GM12872 (cell line): ENCODE results near the gene EMC9.

Experiments used
- TF ChIP-seq, protein P1 (sequence below): IDR thresholded peaks from 3 replicates; pipeline ENCODE4 v1.5.1; 2011; ENCODE audit warnings: low read depth, mild to moderate bottlenecking, low read length, moderate library complexity; ENCODE audit not compliant: insufficient read depth

EMC9 gene

DNA sequence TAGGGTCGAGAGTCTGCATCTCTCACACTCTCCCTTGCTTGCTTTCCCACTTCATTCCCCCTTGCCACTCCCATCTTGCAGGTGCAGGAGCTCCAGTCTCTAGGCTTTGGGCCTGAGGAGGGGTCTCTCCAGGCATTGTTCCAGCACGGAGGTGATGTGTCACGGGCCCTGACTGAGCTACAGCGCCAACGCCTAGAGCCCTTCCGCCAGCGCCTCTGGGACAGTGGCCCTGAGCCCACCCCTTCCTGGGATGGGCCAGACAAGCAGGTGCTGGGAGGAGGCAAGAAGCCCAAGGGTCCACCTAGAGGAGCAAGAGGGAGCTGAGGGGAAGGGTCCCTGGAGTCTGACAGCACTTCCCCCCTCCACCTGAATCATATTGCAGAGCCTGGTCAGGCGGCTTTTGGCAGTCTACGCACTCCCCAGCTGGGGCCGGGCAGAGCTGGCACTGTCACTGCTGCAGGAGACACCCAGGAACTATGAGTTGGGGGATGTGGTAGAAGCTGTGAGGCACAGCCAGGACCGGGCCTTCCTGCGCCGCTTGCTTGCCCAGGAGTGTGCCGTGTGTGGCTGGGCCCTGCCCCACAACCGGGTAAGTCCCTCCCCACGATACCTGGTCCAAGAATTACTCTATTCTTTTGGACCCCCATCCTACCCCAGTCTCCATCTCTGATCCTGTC, 10.2 kb upstream of the EMC9 start:
- TF ChIP-seq, protein P1, sequence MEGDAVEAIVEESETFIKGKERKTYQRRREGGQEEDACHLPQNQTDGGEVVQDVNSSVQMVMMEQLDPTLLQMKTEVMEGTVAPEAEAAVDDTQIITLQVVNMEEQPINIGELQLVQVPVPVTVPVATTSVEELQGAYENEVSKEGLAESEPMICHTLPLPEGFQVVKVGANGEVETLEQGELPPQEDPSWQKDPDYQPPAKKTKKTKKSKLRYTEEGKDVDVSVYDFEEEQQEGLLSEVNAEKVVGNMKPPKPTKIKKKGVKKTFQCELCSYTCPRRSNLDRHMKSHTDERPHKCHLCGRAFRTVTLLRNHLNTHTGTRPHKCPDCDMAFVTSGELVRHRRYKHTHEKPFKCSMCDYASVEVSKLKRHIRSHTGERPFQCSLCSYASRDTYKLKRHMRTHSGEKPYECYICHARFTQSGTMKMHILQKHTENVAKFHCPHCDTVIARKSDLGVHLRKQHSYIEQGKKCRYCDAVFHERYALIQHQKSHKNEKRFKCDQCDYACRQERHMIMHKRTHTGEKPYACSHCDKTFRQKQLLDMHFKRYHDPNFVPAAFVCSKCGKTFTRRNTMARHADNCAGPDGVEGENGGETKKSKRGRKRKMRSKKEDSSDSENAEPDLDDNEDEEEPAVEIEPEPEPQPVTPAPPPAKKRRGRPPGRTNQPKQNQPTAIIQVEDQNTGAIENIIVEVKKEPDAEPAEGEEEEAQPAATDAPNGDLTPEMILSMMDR: no peak

DNA sequence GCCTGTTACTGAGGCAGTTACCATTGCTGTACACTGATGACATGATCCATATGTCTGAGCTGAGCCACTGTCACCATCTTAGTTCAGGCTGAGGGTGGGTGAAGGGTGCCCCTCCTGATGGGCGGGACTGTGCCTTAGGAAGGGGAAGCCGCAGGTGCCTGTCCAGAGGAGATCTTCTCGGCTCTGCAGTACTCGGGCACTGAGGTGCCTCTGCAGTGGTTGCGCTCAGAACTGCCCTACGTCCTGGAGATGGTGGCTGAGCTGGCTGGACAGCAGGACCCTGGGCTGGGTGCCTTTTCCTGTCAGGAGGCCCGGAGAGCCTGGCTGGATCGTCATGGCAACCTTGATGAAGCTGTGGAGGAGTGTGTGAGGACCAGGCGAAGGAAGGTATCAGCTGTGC, 9.6 kb upstream of the EMC9 start:
- TF ChIP-seq, protein P1: no peak

DNA sequence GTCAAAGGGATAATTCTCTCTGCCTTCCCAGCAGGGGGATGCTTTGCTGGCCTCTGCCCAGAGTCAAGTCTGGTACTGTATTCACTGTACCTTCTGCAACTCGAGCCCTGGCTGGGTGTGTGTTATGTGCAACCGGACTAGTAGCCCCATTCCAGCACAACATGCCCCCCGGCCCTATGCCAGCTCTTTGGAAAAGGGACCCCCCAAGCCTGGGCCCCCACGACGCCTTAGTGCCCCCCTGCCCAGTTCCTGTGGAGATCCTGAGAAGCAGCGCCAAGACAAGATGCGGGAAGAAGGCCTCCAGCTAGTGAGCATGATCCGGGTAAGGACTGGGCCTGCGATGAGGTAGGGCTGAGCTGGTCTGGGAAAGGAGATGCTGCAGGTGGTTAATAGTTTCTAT, 9.2 kb upstream of the EMC9 start:
- TF ChIP-seq, protein P1: no peak

DNA sequence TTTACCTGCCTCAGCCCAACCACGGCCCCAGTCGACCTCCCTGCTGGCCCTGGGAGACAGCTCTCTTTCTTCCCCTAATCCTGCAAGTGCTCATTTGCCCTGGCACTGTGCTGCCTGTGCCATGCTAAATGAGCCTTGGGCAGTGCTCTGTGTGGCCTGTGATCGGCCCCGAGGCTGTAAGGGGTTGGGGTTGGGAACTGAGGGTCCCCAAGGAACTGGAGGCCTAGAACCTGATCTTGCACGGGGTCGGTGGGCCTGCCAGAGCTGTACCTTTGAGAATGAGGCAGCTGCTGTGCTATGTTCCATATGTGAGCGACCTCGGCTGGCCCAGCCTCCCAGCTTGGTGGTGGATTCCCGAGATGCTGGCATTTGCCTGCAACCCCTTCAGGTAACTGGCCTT, 8.7 kb upstream of the EMC9 start:
- TF ChIP-seq, protein P1: no peak

DNA sequence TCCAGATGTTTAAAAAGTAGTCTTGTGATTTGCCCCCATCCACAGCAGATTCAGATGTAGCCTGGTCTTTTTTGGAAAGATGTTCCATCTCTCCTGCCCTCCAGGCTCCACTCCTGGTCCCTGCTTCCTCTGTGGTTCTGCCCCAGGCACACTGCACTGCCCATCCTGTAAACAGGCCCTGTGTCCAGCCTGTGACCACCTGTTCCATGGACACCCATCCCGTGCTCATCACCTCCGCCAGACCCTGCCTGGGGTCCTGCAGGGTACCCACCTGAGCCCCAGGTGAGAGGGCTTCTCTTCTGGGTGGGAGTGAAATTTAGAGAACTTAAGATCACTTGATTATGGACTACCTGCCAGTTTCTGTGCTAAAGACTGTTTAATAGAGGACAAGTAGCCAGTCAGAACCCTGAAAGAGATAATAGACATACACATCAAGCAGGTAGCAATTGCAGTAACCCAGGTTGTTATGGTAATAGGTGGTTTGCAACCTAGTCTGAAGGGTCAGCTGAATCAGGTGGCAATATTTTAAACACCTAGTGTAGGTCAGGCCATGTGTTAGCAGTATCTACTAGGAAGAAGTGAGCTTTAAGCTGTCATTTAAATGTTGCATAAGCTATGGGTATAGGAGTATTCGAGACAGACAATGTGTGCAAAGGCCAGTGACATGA, 8.0 kb upstream of the EMC9 start:
- TF ChIP-seq, protein P1: no peak

DNA sequence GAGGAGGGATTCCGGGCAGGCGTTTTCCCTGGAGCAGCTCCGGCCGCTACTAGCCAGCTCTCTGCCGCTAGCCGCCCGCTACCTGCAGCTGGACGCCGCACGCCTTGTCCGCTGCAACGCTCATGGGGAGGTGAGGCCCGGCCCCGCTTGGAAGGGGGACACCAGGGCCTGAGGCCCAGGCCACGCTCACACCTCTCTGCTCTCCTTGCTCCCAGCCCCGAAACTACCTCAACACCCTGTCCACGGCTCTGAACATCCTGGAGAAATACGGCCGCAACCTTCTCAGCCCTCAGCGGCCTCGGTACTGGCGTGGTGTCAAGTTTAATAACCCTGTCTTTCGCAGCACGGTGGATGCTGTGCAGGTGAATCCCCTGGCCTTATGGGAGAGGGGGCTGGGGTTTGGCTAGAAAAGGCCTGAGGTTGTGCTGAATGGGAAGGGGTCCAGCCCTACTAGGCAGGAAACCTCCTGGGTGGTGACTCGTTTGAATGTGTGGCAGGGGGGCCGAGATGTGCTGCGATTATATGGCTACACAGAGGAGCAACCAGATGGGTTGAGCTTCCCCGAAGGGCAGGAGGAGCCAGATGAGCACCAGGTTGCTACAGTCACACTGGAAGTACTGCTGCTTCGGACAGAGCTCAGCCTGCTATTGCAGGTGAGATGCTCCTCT, 6.5 kb upstream of the EMC9 start:
- TF ChIP-seq, protein P1: no peak

DNA sequence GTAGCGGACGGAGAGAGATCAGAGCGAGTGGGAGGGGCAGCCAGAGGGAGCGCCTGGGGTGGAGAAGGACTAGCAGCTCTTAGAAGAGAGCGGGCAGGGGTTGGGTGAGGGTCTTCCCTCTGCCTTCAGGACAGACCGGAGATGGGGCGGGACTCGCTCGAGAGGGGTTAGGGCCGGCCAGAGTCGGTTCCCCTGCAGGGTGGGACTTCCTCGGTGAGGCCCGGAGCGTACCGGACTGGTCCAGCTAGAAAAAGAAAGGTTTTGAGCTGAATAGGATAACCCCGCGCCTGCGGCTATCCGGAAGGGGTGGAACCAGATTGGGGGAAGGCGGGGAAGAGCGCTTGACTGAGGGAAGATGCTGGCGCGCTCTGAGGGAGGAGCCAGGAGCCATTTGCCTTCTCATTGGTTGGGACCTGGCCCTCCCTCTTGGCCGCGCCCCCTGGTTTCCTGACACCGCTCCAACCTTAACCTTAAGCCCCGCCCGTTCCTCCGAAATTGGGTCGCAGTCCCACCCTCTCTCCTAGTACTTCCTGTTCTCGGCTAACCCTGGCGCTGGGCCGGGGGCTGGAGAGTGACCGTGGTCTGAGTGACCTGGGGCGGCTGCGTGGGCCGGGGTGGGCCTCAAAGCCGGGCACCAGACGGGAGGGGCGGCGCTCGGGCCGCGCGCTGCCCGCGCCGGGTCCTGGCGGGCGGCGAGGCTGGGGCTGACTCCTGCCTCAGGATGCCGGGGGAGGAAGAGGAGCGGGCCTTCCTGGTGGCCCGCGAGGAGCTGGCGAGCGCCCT, 5.8 kb upstream of the EMC9 start, which contains the start of gene RNF31:
Gene RNF31, plus strand, starts transcription at position 521 of the 783 bp plus-strand sequence. Its CDS starts 201 bp downstream, at position 722.
- TF ChIP-seq, protein P1: no peak
